ENCODE measurements around the gene TNFRSF19.
"Not testable (repeated sequence)": the region's sequence is repeated elsewhere in the genome, so short reads cannot be mapped to it uniquely, and the experiment has no call there.

The TNFRSF19 gene

DNA sequence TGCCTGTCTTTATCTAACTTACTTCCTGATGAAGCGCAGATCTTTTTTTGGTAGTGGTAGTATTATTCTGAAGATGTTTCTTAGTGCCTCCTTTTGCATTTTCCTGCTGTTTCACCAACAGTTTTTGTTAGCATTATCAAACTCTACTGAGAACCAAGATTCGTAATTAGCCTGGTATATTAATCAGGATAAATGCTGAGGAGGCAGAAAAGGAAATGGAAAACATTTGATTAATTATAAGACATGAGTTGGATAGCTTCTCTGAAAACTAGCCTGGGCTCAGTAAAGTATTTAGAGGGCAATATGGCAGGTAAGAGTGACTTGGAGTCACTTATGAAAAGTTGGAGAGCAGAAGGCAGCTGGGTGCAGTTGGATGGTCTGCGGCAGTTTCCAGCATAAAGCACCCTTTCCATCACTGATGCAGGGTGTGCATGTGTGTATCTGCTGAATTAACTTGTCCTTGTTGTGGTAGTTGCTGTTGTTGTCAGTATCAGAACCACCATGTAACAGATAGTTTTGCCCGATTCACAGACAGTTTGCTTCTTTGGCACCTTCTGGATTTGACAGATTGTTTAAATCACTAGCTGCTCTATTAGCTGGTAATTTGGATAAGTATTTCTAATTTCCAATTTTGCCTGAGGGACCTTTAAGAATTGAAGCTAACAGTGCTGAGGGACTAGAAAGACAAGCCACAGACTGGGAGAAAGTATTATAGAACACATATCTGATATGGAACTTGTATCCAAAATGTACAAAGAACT, 6.9 kb upstream of the TNFRSF19 start:
- DNase-seq (ENCODE audit: low read depth, low spot score), result no peak
- H3K27ac ChIP-seq, result no peak overlapping the region

DNA sequence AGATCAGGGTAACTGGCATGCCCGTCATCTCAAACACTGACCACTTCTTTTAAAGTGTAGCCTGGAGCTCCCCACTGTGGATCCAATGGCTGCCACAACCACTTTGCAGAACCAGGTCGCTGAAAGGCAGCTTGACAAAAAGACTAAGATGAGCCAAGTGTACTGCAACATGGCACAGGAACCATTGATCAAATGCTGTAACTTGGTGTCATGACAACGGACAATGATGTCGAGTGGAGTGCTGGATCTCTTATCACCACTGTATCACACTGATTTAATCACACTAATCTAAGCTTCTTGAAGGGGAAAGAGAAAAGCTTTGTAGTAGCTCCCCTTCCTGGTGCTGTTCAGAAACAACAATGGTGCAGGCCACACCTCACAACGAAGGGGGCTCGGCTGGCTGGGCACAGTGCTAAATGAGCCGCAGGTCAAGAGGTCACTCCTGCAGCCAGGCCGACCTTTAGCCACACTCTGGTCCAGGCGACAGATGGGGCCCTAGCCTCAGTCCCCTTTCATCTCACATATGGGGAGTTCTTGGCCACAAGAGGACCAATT, 2.2 kb upstream of the TNFRSF19 start:
- DNase-seq (ENCODE audit: low read depth, low spot score), result no peak
- no peak overlapping the region for H3K27ac ChIP-seq

DNA sequence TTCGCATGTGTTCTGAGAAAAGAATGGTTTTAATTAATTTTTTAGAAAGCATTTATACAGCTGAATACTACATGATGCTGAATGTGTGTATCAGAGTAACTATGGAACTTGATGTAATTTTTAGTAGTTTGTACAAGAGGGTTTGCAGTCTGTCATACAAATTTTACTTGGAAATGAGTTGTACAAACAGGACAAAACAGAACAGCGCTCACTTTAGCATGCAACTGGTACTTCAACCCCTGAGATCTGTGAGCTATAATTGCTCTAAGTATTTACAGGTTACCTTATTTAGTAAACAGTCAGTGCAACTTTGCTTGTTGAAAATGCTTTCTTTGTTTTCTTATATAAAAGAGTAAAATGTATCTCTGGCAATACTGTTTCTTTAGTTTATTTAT, 706 bp downstream of the TNFRSF19 start:
- no peak overlapping the region for H3K27ac ChIP-seq
- no peak for DNase-seq (ENCODE audit: low read depth, low spot score)

DNA sequence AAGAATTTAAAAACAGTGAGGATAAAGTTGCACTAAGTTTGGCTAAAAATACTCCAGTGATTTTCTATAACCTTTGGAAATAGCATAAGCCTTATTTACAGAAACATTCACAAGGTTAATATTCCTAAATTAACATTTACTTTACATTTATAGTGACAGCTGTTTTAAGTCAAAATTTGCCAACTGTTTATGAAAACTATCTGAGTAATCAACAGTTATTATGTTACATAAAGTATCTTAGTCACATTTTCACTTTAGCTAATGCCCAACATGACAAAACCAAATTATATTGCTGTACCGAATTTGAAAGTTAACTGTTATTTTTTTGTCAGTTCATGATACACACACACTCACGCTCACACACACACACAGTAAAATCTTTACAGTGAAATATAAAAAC, 1.2 kb downstream of the TNFRSF19 start:
- no peak overlapping the region for H3K27ac ChIP-seq
- DNase-seq (ENCODE audit: low read depth, low spot score), result no peak

DNA sequence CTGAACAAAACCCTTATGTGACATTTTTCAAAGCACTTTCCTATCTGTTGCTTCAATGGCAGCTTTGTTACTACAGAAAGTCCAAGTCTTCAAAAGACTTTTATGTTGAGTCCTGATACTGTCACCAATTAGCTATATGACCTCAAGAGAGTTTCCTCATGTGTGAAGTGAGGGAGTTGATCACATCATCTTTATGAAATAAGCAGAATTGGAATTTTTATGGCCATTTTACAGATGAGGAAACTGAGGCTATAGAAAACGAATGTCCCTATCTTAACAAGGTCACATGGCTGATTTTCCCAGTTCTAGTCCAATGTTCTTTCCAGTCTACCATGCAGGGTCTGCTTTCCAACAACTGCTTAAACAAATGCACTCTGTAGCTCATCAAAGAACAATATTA, 2.6 kb downstream of the TNFRSF19 start:
- DNase-seq (ENCODE audit: low read depth, low spot score), result no peak
- H3K27ac ChIP-seq, result no peak overlapping the region

DNA sequence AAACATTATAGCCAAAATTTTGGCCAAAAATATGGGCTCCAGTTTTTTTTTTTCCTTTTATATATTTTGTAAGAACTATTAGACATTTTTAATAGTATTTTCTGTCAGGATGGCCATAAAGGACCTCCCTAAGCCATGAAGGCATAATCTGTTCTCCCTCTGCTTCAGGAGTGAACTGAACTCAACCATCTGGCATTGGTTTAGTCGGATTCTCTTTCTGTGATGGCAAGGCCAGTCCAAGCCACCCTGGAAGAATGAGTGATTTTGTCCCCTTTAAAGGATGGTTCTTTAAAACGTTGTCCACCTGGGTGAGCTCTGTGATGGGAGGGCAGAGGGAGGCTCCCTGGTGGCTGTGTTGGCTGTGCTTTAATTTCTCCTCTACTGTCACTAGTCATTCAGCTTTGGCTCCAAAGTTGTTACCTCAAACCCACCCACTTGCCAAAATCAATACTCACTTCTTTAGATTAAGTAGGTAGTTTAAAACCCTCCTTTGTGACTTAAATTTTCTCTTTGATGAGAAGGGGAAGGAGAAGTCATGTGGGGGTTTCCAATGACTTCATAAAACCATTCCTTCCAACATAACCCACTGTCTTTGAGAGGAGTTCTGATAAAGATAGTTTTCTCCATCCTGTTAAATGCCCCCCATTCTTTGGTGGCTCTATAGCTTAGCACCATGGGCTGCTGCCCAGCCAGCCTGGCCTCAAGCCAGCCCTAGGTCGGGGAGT, 4.4 kb downstream of the TNFRSF19 start:
- no peak for DNase-seq (ENCODE audit: low read depth, low spot score)
- H3K27ac ChIP-seq, result no peak overlapping the region

DNA sequence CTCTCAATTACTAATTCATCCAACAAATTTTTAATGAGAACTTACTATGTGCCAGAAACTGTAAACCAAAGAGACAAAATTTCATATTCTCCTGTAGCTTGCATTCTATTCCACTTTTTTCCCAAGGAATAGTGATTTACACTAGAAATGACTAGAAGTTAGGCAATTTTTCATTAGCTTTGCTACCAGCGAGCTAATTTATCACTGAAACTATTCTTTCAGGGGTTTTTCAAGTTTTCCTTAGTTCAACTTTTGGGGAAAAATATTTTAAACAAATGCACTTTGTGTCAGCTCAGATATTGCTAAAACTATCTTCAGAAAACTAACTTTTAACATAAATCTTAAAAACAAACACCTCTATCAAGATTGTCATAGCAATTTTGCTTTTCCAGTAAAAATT, 5.4 kb downstream of the TNFRSF19 start:
- no peak overlapping the region for H3K27ac ChIP-seq
- no peak for DNase-seq (ENCODE audit: low read depth, low spot score)

DNA sequence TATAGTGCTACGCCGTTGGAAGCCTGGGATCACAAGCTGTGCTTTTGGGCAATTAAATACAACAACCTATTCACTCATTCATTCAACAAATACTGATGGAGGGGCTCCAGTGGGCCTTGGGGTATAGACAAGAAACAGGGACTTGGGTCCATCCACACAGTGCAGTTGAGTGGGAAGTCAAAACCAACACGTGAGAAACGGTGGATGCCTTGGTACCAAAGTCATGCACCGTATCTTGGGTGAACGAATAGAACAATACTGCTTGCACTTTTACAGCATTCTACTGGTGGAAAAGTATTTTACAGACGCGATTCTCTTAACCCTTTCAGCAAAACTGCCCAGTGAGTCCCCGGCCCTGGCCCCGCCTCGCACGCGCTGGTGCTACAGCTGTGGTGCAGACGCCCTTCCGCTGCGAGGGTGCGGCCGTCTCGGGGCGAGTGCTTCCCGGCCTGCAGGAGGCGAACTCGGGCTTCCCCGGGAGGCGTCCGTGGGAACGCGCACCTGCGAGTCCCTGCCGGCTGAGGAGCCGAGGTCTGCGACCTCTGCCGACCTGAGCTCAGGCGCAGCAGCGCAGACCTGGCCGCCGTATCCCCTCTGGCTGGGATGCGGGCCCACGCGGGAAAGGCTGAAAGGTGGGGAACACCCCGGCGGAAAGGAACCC, 8.3 kb downstream of the TNFRSF19 start:
- H3K27ac ChIP-seq, result peak overlapping the region; percentile 63
- DNase-seq (ENCODE audit: low read depth, low spot score), result peak; percentile 26

DNA sequence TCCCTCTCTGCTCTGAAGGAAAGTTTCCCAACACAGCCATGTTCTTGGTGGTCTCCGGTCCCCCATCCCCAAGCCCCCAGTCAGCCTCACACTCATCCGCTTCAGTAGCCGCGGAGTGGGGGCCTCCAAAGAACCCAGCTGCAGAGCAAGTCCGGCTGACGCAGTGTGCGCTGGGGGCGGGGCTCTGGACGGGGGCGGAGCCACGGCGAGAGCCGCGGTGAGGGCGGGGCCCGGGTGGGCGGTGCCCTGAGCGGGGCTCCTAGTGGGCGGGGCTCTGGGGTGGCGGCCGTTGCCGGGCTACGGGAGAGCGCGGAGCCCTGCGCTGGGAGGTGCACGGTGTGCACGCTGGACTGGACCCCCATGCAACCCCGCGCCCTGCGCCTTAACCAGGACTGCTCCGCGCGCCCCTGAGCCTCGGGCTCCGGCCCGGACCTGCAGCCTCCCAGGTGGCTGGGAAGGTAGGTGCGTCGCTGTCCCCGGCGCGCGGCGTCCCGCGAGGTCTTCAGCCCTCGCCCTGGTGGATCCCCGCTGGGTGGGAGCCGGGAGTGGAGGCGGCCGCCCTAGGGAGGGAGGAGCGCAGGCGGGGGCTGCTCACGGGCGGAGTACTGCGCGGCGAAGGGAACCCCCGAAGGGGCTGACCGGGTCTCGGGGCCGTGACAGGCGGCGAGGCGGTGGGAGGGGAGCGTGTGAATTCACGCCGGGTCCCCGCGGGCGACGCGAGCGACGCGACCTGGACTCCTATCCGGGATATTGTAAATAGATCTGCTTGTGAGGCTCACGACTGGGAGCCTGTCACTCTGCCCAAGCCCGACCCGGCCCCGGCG, 9.1 kb downstream of the TNFRSF19 start:
- no peak for DNase-seq (ENCODE audit: low read depth, low spot score)
- H3K27ac ChIP-seq, result peak overlapping the region; percentile 63

DNA sequence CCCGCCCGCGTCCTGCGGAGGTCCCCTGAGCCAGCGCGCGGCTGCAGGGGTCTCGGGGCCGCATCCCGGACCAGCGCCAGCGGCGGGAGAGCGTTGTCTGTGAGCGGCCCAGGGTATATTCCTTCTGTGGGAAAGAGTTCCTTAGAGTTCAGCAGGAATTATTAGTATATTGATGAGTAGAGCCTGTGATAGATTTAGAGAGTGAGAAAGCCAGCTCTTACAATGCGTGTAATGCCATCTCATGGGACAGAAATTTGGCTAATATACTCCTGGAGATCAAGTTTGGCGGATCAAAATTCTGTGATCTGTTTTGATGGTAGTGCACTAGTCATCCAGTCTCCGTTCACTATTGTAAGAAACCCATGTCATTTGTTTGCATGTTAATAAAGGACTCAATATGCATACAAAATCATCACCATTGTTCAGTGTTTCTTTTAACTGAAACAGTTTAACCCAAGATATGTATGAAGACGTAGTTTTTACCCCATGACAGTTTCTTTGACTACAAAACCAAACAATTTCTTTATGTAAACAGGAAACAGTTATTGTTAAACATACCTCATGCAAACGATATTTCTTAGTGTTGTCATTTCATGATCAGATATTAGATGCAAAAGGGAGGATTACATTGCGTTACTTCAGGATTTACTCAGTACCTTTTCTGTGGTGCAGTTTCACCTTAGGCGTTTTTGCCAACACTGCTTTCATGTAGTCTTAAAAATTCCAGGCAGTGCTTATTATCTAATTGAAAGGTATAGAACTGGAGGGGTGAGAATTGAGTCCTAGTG, 9.9 kb downstream of the TNFRSF19 start:
- H3K27ac ChIP-seq, result peak overlapping the region; percentile 28
- no peak for DNase-seq (ENCODE audit: low read depth, low spot score)

DNA sequence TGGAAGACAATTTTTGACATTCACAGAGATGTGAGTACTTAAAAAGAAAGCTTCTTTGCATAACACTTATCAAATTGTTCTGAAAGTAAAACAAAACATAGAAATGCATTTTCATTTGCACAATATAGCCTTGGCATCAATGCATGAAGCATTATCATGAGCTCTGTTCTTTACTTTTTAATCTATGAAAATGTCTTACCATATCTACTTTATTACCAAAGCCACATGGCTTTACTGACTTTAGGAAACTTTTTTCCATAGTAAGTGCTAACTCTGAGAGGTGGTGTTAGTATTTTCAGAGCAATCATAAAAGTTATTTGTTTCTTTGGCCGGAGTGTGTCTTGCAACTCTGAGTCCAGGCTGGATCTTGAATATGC, 10.5 kb downstream of the TNFRSF19 start:
- peak overlapping the region; percentile 28 for H3K27ac ChIP-seq
- no peak for DNase-seq (ENCODE audit: low read depth, low spot score)

DNA sequence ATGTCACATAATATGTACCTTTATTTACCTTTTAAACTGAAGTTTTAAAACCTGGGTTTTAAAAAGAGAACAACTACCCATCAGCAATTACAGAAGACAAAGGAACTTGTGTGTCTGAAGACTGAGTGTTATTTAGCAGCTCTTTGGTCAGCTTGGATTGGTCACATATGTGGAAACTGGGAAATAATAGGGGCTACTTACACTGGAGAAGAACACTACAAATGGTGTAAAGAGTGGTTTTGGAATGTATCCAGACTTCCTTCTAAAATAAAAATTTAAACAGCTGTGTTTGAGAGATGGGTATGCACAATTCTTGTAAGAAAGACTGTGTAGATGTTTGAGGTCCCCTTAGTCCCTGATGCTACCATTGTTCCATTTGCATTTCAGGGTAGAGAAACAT, 13.3 kb downstream of the TNFRSF19 start:
- no peak for DNase-seq (ENCODE audit: low read depth, low spot score)
- H3K27ac ChIP-seq, result no peak overlapping the region

DNA sequence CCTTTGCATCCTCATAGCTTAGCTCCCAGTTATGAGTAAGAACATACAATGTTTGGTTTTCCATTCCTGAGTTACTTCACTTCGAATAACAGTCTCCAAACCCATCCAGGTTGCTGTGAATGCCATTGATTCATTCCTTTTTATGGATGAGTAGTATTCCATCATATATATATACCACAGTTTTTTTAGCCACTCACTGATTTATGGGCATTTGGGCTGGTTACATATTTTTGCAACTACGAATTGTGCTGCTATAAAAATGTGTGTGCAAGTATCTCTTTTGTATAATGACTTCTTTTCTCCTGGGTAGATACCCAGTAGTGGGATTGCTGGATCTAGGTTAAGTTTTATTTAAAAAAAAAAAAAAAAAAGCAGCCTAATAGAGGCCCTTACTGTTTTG, 14.1 kb downstream of the TNFRSF19 start:
- no peak for DNase-seq (ENCODE audit: low read depth, low spot score)
- no peak overlapping the region for H3K27ac ChIP-seq

DNA sequence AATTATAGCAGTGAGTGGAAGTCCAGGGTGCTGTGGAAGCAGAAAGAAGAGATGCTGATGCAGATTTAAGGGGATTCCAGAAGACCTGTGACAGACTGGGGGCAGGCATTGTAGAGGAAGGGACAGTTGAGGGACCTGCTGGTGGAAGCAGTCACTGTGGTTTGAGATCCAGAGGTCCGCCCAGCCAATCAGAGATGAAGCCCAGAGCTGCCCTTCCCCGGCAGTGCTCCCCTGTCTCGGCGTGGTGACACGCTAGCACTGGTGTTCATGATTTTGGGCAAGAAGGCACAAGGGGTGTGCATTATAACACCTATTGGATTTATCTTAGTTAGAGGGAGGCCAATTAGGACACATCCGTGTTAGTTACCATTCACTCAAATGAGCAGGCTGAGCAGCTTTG, 16.1 kb downstream of the TNFRSF19 start:
- no peak overlapping the region for H3K27ac ChIP-seq
- no peak for DNase-seq (ENCODE audit: low read depth, low spot score)

DNA sequence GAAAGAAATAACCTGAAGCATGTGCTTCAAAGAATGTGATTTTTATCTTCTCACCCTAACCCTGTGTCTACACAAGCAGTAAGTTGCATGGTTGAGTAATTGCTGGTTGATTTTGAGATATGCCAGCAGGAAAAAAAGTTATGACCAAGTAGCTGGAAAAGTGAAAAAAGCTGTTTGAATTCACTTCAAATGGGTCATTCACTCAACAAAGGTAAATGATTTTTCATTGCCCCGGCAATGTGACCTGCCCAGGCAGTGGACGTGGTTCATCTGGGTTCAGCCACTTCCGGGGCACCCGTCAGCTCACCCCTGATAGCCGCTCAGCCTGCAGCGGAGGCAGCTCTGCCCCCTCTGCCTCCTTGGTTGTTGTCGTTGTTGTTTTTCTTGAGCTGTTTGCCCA, 18.5 kb downstream of the TNFRSF19 start:
- DNase-seq (ENCODE audit: low read depth, low spot score), result no peak
- H3K27ac ChIP-seq, result no peak overlapping the region

DNA sequence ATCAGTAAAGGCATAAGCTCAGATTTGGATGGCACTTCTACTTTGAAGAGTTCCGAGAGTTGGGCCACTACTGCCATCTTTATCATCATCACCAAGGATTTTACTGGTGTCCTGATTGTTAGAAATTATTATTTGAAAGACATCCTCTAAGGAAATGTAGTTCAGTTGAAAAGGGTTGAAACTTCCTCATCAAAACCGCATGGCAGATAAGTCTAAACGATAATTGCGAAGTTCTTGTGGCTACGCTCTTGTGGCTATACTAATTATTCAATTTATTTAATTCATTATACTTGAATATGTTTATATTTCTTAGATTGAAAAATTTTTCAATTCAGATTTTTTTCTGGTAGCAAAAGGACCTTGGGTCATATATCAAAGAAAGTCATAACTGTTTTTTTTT, 22.4 kb downstream of the TNFRSF19 start:
- no peak overlapping the region for H3K27ac ChIP-seq
- DNase-seq (ENCODE audit: low read depth, low spot score), result no peak

DNA sequence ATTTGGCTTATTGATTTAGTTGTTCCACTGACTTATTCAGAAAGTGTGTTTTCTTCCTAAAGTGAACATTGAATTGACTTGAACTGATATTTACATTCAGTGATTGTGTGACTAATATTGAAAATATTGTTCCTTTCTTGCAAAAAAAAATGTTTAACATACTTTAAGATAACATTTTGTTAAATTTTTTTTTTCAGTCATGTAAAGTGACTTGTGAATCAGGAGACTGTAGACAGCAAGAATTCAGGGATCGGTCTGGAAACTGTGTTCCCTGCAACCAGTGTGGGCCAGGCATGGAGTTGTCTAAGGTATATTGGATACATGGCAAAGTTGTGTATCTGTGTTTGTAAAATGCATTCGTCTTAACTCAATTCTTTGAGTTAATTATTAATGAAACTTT, 22.9 kb downstream of the TNFRSF19 start:
- no peak overlapping the region for H3K27ac ChIP-seq
- no peak for DNase-seq (ENCODE audit: low read depth, low spot score)

DNA sequence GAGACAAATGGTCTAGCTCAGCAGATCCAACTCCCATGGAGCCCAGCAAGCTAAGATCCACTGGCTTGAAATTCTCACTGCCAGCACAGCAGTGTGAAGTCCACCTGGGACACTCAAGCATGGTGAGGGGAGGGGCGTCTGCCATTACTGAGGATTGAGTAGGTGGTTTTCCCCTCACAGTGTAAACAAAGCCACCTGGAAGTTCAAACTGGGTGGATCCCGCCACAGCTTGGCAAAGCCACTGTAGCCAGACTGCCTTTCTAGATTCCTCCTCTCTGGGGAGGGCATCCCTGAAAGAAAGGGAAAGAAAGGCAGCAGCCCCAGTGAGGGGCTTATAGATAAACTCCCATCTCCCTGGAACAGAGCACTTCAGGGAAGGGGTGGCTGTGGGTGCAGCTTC, 24.1 kb downstream of the TNFRSF19 start:
- not testable (repeated sequence) for DNase-seq (ENCODE audit: low read depth, low spot score); H3K27ac ChIP-seq

DNA sequence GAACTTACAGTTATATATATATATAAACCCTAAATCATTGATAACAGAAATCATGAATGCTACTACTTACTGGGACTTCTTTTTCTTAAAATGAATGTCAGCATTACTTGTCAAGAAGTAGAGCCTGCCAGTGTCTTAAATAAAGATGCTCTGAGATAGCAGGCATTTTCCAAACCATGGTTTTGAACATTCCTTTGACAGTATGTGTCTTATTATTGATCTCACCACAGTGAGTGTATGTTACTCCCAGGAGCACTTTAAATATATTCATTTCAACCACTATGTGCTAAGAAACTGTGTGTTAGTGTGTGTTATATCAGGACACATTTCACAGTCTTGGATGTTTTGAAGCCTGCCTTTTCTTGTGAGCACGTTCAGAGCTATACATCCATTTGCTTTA, 28.2 kb downstream of the TNFRSF19 start:
- no peak for DNase-seq (ENCODE audit: low read depth, low spot score)
- no peak overlapping the region for H3K27ac ChIP-seq

Measured in epithelial cell of prostate (primary cell).